Lung (tissue), 12 donors: ENCODE measurements around the gene CARMIL3. TPM values are rescaled to one million over a fixed set of nuclear protein-coding genes. Genes with fewer than 3 reads are reported as not detected.

Experiments used
- ATAC-seq: fragments of 200-7000 bp; cut with Tn5 transposase; one replicate; pipeline ENCODE4 v1.9.1; 2020; ENCODE audit warnings: moderate number of reproducible peaks; ENCODE audit not compliant: insufficient read depth, low FRiP score
- DNase-seq, 3 donors: peaks; one replicate each; pipeline ENCODE4 v3.0.0-alpha.2; 2013 to 2017
- H3K27ac ChIP-seq, 2 donors: one replicate each; pipeline ENCODE4 v1.5.1; 2013; ENCODE audit warnings: mild to moderate bottlenecking in 2 of 2, moderate library complexity in 2 of 2, control low read depth in 1 of 2, inconsistent platforms in 1 of 2, low read depth in 1 of 2, low read length in 1 of 2
- H3K27me3 ChIP-seq, 3 donors: one replicate each; pipeline ENCODE4 v1.5.1; 2013; ENCODE audit warnings: low read length in 2 of 3; ENCODE audit not compliant: control insufficient read depth in 3 of 3, insufficient read depth in 3 of 3
- H3K36me3 ChIP-seq, 4 donors: one replicate each; pipeline ENCODE4 v1.5.1; 2013; ENCODE audit warnings: low read length in 4 of 4, mild to moderate bottlenecking in 1 of 4, moderate library complexity in 1 of 4; ENCODE audit not compliant: control insufficient read depth in 4 of 4, insufficient read depth in 4 of 4
- H3K4me1 ChIP-seq, 5 donors: one replicate each; pipeline ENCODE4 v1.5.1; 2013; ENCODE audit warnings: low read length in 5 of 5, mild to moderate bottlenecking in 2 of 5, moderate library complexity in 1 of 5; ENCODE audit not compliant: control insufficient read depth in 5 of 5, insufficient read depth in 5 of 5
- H3K4me3 ChIP-seq: one replicate; pipeline ENCODE4 v1.5.1; 2013; ENCODE audit warnings: mild to moderate bottlenecking, control low read depth, moderate library complexity
- H3K9ac ChIP-seq, 2 donors: one replicate each; pipeline ENCODE4 v1.5.1; 2013; ENCODE audit warnings: low read length in 2 of 2, control low read depth in 1 of 2; ENCODE audit not compliant: insufficient read depth in 1 of 2
- H3K9me3 ChIP-seq, 4 donors: one replicate each; pipeline ENCODE4 v1.5.1; 2013; ENCODE audit warnings: low read length in 3 of 4, mild to moderate bottlenecking in 1 of 4, moderate library complexity in 1 of 4; ENCODE audit not compliant: control insufficient read depth in 4 of 4, insufficient read depth in 3 of 4
- CTCF ChIP-seq: IDR thresholded peaks from 2 replicates; pipeline ENCODE4 v1.5.1; 2012; ENCODE audit warnings: mild to moderate bottlenecking; ENCODE audit errors: control extremely low read depth, extremely low read depth
- WGBS, 2 donors: extraction: QIAGEN DNeasy Blood & Tissue Kit; methylation state at CpG; one replicate each; pipeline ENCODE4 v1.1.7; 2013; 5-methylcytosine and 5-hydroxymethylcytosine counted together
- polyA plus RNA-seq, 2 donors: library from polyadenylated mRNA; stranded (reverse); fragments of 200-250 nt; gene quantifications; one replicate each; pipeline ENCODE4 v1.2.1, GENCODE V29; 2013
- total RNA-seq, 2 donors: library from RNA; depleted of rRNA in 1 of 2; stranded (reverse); fragments of >200 nt in 1 of 2; gene quantifications; one replicate each; pipeline ENCODE4 v1.2.1, GENCODE V29; 2014 to 2021
- donor health status: control.
- donor health status: control.
- donor health status: Bipolar disorder and iron deficiency.
- donor health status: healthy.
- donor health status: DM: yes; HTN: yes; CAD: no.

CARMIL3 gene
- total and polyA plus RNA-seq, 4 donors = 0.37 to 2.4 (median 0.78) TPM

GRCh38 chr14:24071144-24071697, 19.4 kb downstream of the CARMIL3 start, which contains the start of gene CPNE6:
Gene CPNE6, plus strand, starts transcription at chr14:24071562. Its CDS starts 1,375 bp downstream, at chr14:24072937.
- no peak for TF ChIP-seq CTCF
- DNase-seq (no peak), ATAC-seq (no peak)
- Histone ChIP-seq H3K9ac (no peak within 1 kb of the TSS), H3K4me3 (no peak within 1 kb of the TSS), H3K9me3 (peaks cover 0 to 2% (median 0%) of the 10 kb centered on the region in 4 donors), H3K36me3 (no peaks in the 10 kb centered on the region), H3K27ac (no peak within 1 kb of the TSS), H3K4me1 (no peaks in the 10 kb centered on the region), H3K27me3 (peaks cover 0 to 8% (median 0%) of the 10 kb centered on the region in 3 donors)
- 57 to 65% methylated on average over 12 to 19 of the region's 19 CpGs for WGBS, 2 donors

- Histone ChIP-seq H3K27ac (no peak overlapping the region), H3K9me3 (peaks cover 0 to 2% (median 0%) of the 10 kb centered on the region in 4 donors), H3K4me3 (no peak overlapping the region), H3K36me3 (no peaks in the 10 kb centered on the region), H3K9ac (no peak overlapping the region), H3K4me1 (no peaks in the 10 kb centered on the region), H3K27me3 (peaks cover 0 to 8% (median 0%) of the 10 kb centered on the region in 3 donors)
- no peak for DNase-seq
- ATAC-seq = no peak
- 64 to 73% methylated on average over 12 of the region's 12 CpGs for WGBS, 2 donors
- no peak for TF ChIP-seq CTCF
Observed at GRCh38 chr14:24071836-24072430, 20.1 kb downstream of the CARMIL3 start.

- no peaks in the 10 kb centered on the region for H3K36me3 ChIP-seq
- H3K4me3 ChIP-seq = no peak overlapping the region
- H3K9me3 ChIP-seq = peaks cover 0 to 2% (median 0%) of the 10 kb centered on the region in 4 donors
- H3K27ac ChIP-seq = no peak overlapping the region
- TF ChIP-seq CTCF = no peak
- H3K27me3 ChIP-seq = peaks cover 0 to 8% (median 0%) of the 10 kb centered on the region in 3 donors
- ATAC-seq (no peak), DNase-seq (no peak)
- WGBS, 2 donors = 44 to 71% methylated on average over 7 of the region's 7 CpGs
- H3K9ac ChIP-seq = no peak overlapping the region
- no peaks in the 10 kb centered on the region for H3K4me1 ChIP-seq
Observed at GRCh38 chr14:24072436-24072835, 20.6 kb downstream of the CARMIL3 start.
